ENCODE data around the gene PARM1. TPM values are rescaled to one million over a fixed set of nuclear protein-coding genes. Genes with fewer than 3 reads are reported as not detected.

Gene PARM1
- total and polyA plus RNA-seq, 2 experiments from 2014 or later: 0.14 TPM; not detected in 1

GRCh38 chr4:74891037-74891436 lies 41.9 kb upstream of the PARM1 start:
- Histone ChIP-seq H3K9me3 (ENCODE audit: low read depth) (no peaks in the 10 kb centered on the region), H2AFZ (no peak overlapping the region), H3F3A (ENCODE audit: insufficient read depth) (peaks cover 5% of the 10 kb centered on the region; the same call in 1 of the 2 replicates), H3K4me1 (ENCODE audit: insufficient read depth) (peaks cover 9% of the 10 kb centered on the region; the same call in 1 of the 2 replicates), H3K4me3 (no peak overlapping the region), H3K36me3 (ENCODE audit: low read depth) (no peaks in the 10 kb centered on the region), H3K9ac (no peak overlapping the region), H3K27ac (no peak overlapping the region), H3K79me2 (ENCODE audit: insufficient read depth) (no peaks in the 10 kb centered on the region), H3K27me3 (replicated peaks; ENCODE audit: insufficient read depth) (peaks cover 12% of the 10 kb centered on the region; the same call in 1 of the 2 replicates), H4K20me1 (ENCODE audit: insufficient read depth) (no peaks in the 10 kb centered on the region), H3K9me2 (ENCODE audit: insufficient read depth) (no peaks in the 10 kb centered on the region), H3K4me2 (ENCODE audit: unreplicated experiment) (no peak overlapping the region)
- in situ Hi-C loops (cut with MboI): no loop called here
- no peak for DNase-seq
- 19 to 37% methylated on average over 1 of the region's 1 CpG for WGBS, 2 experiments (ENCODE audit: low coverage in 1 of 2, low lambda C conversion rate in 2 of 2, missing lambda C conversion rate in 2 of 2)
- TF ChIP-seq EZH2phosphoT487 (IDR thresholded peaks at IDR 0.05; ENCODE audit: insufficient read depth, low read depth) (no peak), EZH2 (IDR thresholded peaks at IDR 0.05; ENCODE audit: insufficient read depth, poor library complexity, severe bottlenecking) (no peak)

- no peaks in the 10 kb centered on the region for H3K9me2 ChIP-seq (ENCODE audit: insufficient read depth)
- H3K4me1 ChIP-seq (ENCODE audit: insufficient read depth): no peaks in the 10 kb centered on the region
- no peak overlapping the region for H3K27ac ChIP-seq
- H3K4me2 ChIP-seq (ENCODE audit: unreplicated experiment): no peak overlapping the region
- H3K9ac ChIP-seq: no peak overlapping the region
- WGBS, 2 experiments (ENCODE audit: low coverage in 1 of 2, low lambda C conversion rate in 2 of 2, missing lambda C conversion rate in 2 of 2): 67 to 71% methylated on average over 4 of the region's 4 CpGs
- no peaks in the 10 kb centered on the region for H3F3A ChIP-seq (ENCODE audit: insufficient read depth)
- no peaks in the 10 kb centered on the region for H3K36me3 ChIP-seq (ENCODE audit: low read depth)
- H3K27me3 ChIP-seq (replicated peaks; ENCODE audit: insufficient read depth): peaks cover 13% of the 10 kb centered on the region; the same call in 1 of the 2 replicates
- in situ Hi-C loops (cut with MboI): no loop called here
- H2AFZ ChIP-seq: no peak overlapping the region
- DNase-seq: no peak
- H3K79me2 ChIP-seq (ENCODE audit: insufficient read depth): no peaks in the 10 kb centered on the region
- no peaks in the 10 kb centered on the region for H3K9me3 ChIP-seq (ENCODE audit: low read depth)
- H3K4me3 ChIP-seq: no peak overlapping the region
- H4K20me1 ChIP-seq (ENCODE audit: insufficient read depth): no peaks in the 10 kb centered on the region
- TF ChIP-seq EZH2phosphoT487 (IDR thresholded peaks at IDR 0.05; ENCODE audit: insufficient read depth, low read depth): no peak
- no peak for TF ChIP-seq EZH2 (IDR thresholded peaks at IDR 0.05; ENCODE audit: insufficient read depth, poor library complexity, severe bottlenecking)
Measured at GRCh38 chr4:74893171-74893570, 39.7 kb upstream of the PARM1 start.

DNA sequence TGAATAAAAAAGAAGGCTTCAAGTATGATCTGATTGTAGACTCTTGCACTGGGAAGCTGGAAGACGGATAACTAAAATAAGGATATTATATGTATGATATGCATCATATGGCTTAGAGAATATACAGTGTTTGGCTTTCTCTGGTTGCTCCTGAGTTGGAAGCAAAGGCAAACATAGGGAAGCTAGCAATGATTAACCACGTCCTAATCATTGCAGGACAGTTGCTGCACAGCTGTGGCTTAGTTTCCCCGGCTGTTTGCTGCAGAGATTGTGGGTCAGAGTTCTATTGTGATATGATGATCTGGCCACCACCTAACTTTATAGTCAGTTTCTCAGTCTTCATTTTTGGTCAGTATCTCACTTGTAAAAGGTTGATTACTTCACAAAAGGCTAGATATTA lies 36.3 kb upstream of the PARM1 start:
- H3K9me3 ChIP-seq (ENCODE audit: low read depth): no peaks in the 10 kb centered on the region
- H3K4me2 ChIP-seq (ENCODE audit: unreplicated experiment): no peak overlapping the region
- no peak overlapping the region for H3K9ac ChIP-seq
- no peak overlapping the region for H3K4me3 ChIP-seq
- H3K27me3 ChIP-seq (replicated peaks; ENCODE audit: insufficient read depth): peaks cover 27% of the 10 kb centered on the region; the same call in 1 of the 2 replicates
- no peaks in the 10 kb centered on the region for H3K79me2 ChIP-seq (ENCODE audit: insufficient read depth)
- H3K4me1 ChIP-seq (ENCODE audit: insufficient read depth): no peaks in the 10 kb centered on the region
- DNase-seq: no peak
- WGBS, 2 experiments (ENCODE audit: low coverage in 1 of 2, low lambda C conversion rate in 2 of 2, missing lambda C conversion rate in 2 of 2): 30 to 33% methylated on average over 3 of the region's 3 CpGs
- H3F3A ChIP-seq (ENCODE audit: insufficient read depth): no peaks in the 10 kb centered on the region
- in situ Hi-C loops (cut with MboI): no loop called here
- H3K27ac ChIP-seq: no peak overlapping the region
- H3K9me2 ChIP-seq (ENCODE audit: insufficient read depth): no peaks in the 10 kb centered on the region
- no peaks in the 10 kb centered on the region for H3K36me3 ChIP-seq (ENCODE audit: low read depth)
- TF ChIP-seq EZH2phosphoT487 (IDR thresholded peaks at IDR 0.05; ENCODE audit: insufficient read depth, low read depth) (no peak), EZH2 (IDR thresholded peaks at IDR 0.05; ENCODE audit: insufficient read depth, poor library complexity, severe bottlenecking) (no peak)
- no peak overlapping the region for H2AFZ ChIP-seq
- no peaks in the 10 kb centered on the region for H4K20me1 ChIP-seq (ENCODE audit: insufficient read depth)

GRCh38 chr4:74897386-74897785 lies 35.5 kb upstream of the PARM1 start:
- WGBS, 2 experiments (ENCODE audit: low coverage in 1 of 2, low lambda C conversion rate in 2 of 2, missing lambda C conversion rate in 2 of 2): 12 to 14% methylated on average over 2 of the region's 2 CpGs
- Histone ChIP-seq H3K79me2 (ENCODE audit: insufficient read depth) (no peaks in the 10 kb centered on the region), H3K36me3 (ENCODE audit: low read depth) (no peaks in the 10 kb centered on the region), H3K27ac (no peak overlapping the region), H3K4me3 (no peak overlapping the region), H3K9ac (no peak overlapping the region), H3F3A (ENCODE audit: insufficient read depth) (no peaks in the 10 kb centered on the region), H3K4me1 (ENCODE audit: insufficient read depth) (no peaks in the 10 kb centered on the region), H2AFZ (no peak overlapping the region), H3K4me2 (ENCODE audit: unreplicated experiment) (no peak overlapping the region), H3K9me3 (ENCODE audit: low read depth) (no peaks in the 10 kb centered on the region), H3K27me3 (replicated peaks; ENCODE audit: insufficient read depth) (peaks cover 26% of the 10 kb centered on the region), H4K20me1 (ENCODE audit: insufficient read depth) (no peaks in the 10 kb centered on the region), H3K9me2 (ENCODE audit: insufficient read depth) (no peaks in the 10 kb centered on the region)
- DNase-seq: no peak
- TF ChIP-seq EZH2 (IDR thresholded peaks at IDR 0.05; ENCODE audit: insufficient read depth, poor library complexity, severe bottlenecking) (no peak), EZH2phosphoT487 (IDR thresholded peaks at IDR 0.05; ENCODE audit: insufficient read depth, low read depth) (no peak)
- in situ Hi-C loops (cut with MboI): no loop called here

DNA sequence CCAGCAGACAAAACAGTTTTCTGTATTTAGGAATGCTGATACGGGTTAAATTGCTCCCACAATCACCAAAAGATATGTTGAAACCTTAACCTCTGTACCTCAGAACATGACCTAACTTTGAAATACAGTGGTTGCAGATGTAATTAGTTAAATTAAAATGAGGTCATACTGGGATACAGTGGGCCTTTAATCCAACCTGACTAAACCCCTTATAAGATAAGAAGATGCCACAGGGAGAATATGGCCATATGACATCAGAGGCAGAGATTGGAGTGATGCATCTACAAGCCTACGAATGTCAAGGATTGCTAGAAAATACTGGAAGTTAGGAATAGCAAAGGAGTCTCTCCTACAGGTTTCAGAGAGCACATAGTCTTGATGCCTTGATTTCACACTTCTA lies 32.1 kb upstream of the PARM1 start:
- H4K20me1 ChIP-seq (ENCODE audit: insufficient read depth): no peaks in the 10 kb centered on the region
- no peaks in the 10 kb centered on the region for H3K79me2 ChIP-seq (ENCODE audit: insufficient read depth)
- H3K36me3 ChIP-seq (ENCODE audit: low read depth): no peaks in the 10 kb centered on the region
- H3K4me1 ChIP-seq (ENCODE audit: insufficient read depth): no peaks in the 10 kb centered on the region
- no peak overlapping the region for H2AFZ ChIP-seq
- no peak overlapping the region for H3K9ac ChIP-seq
- TF ChIP-seq EZH2phosphoT487 (IDR thresholded peaks at IDR 0.05; ENCODE audit: insufficient read depth, low read depth): no peak
- no peak for TF ChIP-seq EZH2 (IDR thresholded peaks at IDR 0.05; ENCODE audit: insufficient read depth, poor library complexity, severe bottlenecking)
- 2 to 3% methylated on average over 2 of the region's 2 CpGs for WGBS, 2 experiments (ENCODE audit: low coverage in 1 of 2, low lambda C conversion rate in 2 of 2, missing lambda C conversion rate in 2 of 2)
- no peaks in the 10 kb centered on the region for H3F3A ChIP-seq (ENCODE audit: insufficient read depth)
- no peak overlapping the region for H3K4me2 ChIP-seq (ENCODE audit: unreplicated experiment)
- no peak overlapping the region for H3K4me3 ChIP-seq
- no peak overlapping the region for H3K27ac ChIP-seq
- H3K27me3 ChIP-seq (replicated peaks; ENCODE audit: insufficient read depth): peaks cover 28% of the 10 kb centered on the region
- no peaks in the 10 kb centered on the region for H3K9me2 ChIP-seq (ENCODE audit: insufficient read depth)
- no peak for DNase-seq
- H3K9me3 ChIP-seq (ENCODE audit: low read depth): no peaks in the 10 kb centered on the region
- in situ Hi-C loops (cut with MboI): no loop called here
